Neural progenitor cell (in vitro differentiated cells): ENCODE data around the gene ADARB2. TPM values are rescaled to one million over a fixed set of nuclear protein-coding genes. Genes with fewer than 3 reads are reported as not detected.

ENCODE experiments used
- DNase-seq: peaks from one replicate; pipeline ENCODE4 v3.0.0-alpha.2; 2016; ENCODE audit warnings: low spot score
- H2AFZ ChIP-seq: fragments of 200-600 bp; sonication (generic); replicated peaks from 2 replicates; pipeline ENCODE4 v1.6.1; 2016; ENCODE audit warnings: antibody characterized with exemption
- H3F3A ChIP-seq: fragments of 200-600 bp; sonication (generic); 2 replicates; pipeline ENCODE4 v1.6.1; 2016; ENCODE audit warnings: antibody characterized with exemption, low read depth
- H3K27ac ChIP-seq: fragments of 200-600 bp; sonication (generic); 2 replicates; pipeline ENCODE4 v1.5.1; 2016; ENCODE audit warnings: mild to moderate bottlenecking
- H3K27me3 ChIP-seq: fragments of 200-600 bp; sonication (generic); 2 replicates; pipeline ENCODE4 v1.6.1; 2016; ENCODE audit warnings: mild to moderate bottlenecking, moderate library complexity
- H3K36me3 ChIP-seq: fragments of 200-600 bp; sonication (generic); 2 replicates; pipeline ENCODE4 v1.5.1; 2016
- H3K4me1 ChIP-seq: fragments of 200-600 bp; sonication (generic); 2 replicates; pipeline ENCODE4 v1.6.1; 2016; ENCODE audit warnings: mixed run types
- H3K4me2 ChIP-seq: fragments of 200-600 bp; sonication (generic); 2 replicates; pipeline ENCODE4 v1.6.1; 2016
- H3K4me3 ChIP-seq: fragments of 200-600 bp; sonication (generic); 2 replicates; pipeline ENCODE4 v1.5.1; 2016
- H3K79me2 ChIP-seq: fragments of 200-600 bp; sonication (generic); 2 replicates; pipeline ENCODE4 v1.6.1; 2016; ENCODE audit warnings: low read depth
- H3K9ac ChIP-seq: fragments of 200-600 bp; sonication (generic); 2 replicates; pipeline ENCODE4 v1.6.1; 2016
- H3K9me3 ChIP-seq: fragments of 200-600 bp; sonication (generic); 2 replicates; pipeline ENCODE4 v1.5.1; 2016; ENCODE audit warnings: low read depth
- H4K20me1 ChIP-seq: fragments of 200-600 bp; sonication (generic); 2 replicates; pipeline ENCODE4 v1.6.1; 2016; ENCODE audit warnings: low read depth
- H3K27ac Mint-ChIP-seq: 3 replicates; pipeline ENCODE4 v1.8.0; 2021; ENCODE audit warnings: mixed read lengths
- H3K27me3 Mint-ChIP-seq: 2 replicates; pipeline ENCODE4 v1.8.0; 2022; ENCODE audit warnings: low read depth, mild to moderate bottlenecking, inconsistent platforms, moderate library complexity, mixed read lengths; ENCODE audit not compliant: insufficient read depth
- H3K36me3 Mint-ChIP-seq: 3 replicates; pipeline ENCODE4 v1.8.0; 2021; ENCODE audit warnings: mixed read lengths
- H3K4me1 Mint-ChIP-seq: 3 replicates; pipeline ENCODE4 v1.8.0; 2021; ENCODE audit warnings: mixed read lengths
- H3K4me3 Mint-ChIP-seq: 3 replicates; pipeline ENCODE4 v1.8.0; 2021; ENCODE audit warnings: mild to moderate bottlenecking, moderate library complexity, mixed read lengths
- H3K9me3 Mint-ChIP-seq: 3 replicates; pipeline ENCODE4 v1.8.0; 2020; ENCODE audit warnings: mixed read lengths
- CTCF ChIP-seq: fragments of 200-600 bp; sonication (generic); IDR thresholded peaks from 2 replicates; pipeline ENCODE4 v1.5.1; 2017; ENCODE audit warnings: antibody characterized with exemption, mild to moderate bottlenecking
- EZH2 ChIP-seq: fragments of 200-600 bp; sonication (generic); IDR thresholded peaks from 2 replicates; pipeline ENCODE4 v1.6.1; 2017; ENCODE audit warnings: antibody characterized with exemption, mild to moderate bottlenecking, moderate library complexity
- EZH2phosphoT487 ChIP-seq: fragments of 200-600 bp; sonication (generic); IDR thresholded peaks from 2 replicates; pipeline ENCODE4 v1.6.1; 2017; ENCODE audit warnings: antibody characterized with exemption
- total RNA-seq: library from RNA; depleted of rRNA; stranded (reverse); fragments of >200 nt; gene quantifications from 2 replicates; pipeline ENCODE4 v1.2.3, GENCODE V29; 2015; ENCODE audit warnings: low replicate concordance

Gene ADARB2
- total RNA-seq, 1 donor from 2014 or later, result not detected

- Histone ChIP-seq H3K27me3 (no peaks in the 10 kb centered on the region), H3K4me3 (no peak overlapping the region), H3K4me1 (peaks cover 5% of the 10 kb centered on the region), H3K9ac (no peak overlapping the region), H3K27ac (no peak overlapping the region), H2AFZ (no peak overlapping the region), H4K20me1 (no peaks in the 10 kb centered on the region), H3K36me3 (no peaks in the 10 kb centered on the region), H3K4me2 (no peak overlapping the region), H3K9me3 (no peaks in the 10 kb centered on the region), H3K79me2 (no peaks in the 10 kb centered on the region), H3F3A (no peaks in the 10 kb centered on the region)
- H3K27me3 Mint-ChIP-seq, result peaks cover 5% of the 10 kb centered on the region
- DNase-seq, result no peak
- no peaks in the 10 kb centered on the region for H3K36me3 Mint-ChIP-seq
- H3K9me3 Mint-ChIP-seq, result peaks cover 7% of the 10 kb centered on the region
- no peak overlapping the region for H3K4me3 Mint-ChIP-seq
- H3K4me1 Mint-ChIP-seq, result peaks cover 27% of the 10 kb centered on the region
- TF ChIP-seq EZH2phosphoT487 (no peak), CTCF (no peak), EZH2 (no peak)
- H3K27ac Mint-ChIP-seq, result peak overlapping the region; percentile 42
These were observed 480.1 kb downstream of the ADARB2 start for GRCh38 chr10:1257274-1257673.

GRCh38 chr10:1256432-1256725, 480.9 kb downstream of the ADARB2 start:
- no peaks in the 10 kb centered on the region for H3F3A ChIP-seq
- Mint-ChIP-seq H3K27me3 (peaks cover 4% of the 10 kb centered on the region), H3K27ac (no peak overlapping the region), H3K36me3 (no peaks in the 10 kb centered on the region), H3K9me3 (peaks cover 6% of the 10 kb centered on the region), H3K4me3 (no peak overlapping the region), H3K4me1 (peaks cover 27% of the 10 kb centered on the region)
- H3K9ac ChIP-seq, result no peak overlapping the region
- H4K20me1 ChIP-seq, result no peaks in the 10 kb centered on the region
- H3K36me3 ChIP-seq, result no peaks in the 10 kb centered on the region
- TF ChIP-seq CTCF (no peak), EZH2phosphoT487 (no peak)
- H2AFZ ChIP-seq, result no peak overlapping the region
- no peak overlapping the region for H3K4me3 ChIP-seq
- no peak overlapping the region for H3K27ac ChIP-seq
- no peaks in the 10 kb centered on the region for H3K9me3 ChIP-seq
- no peaks in the 10 kb centered on the region for H3K79me2 ChIP-seq
- H3K4me2 ChIP-seq, result no peak overlapping the region
- peaks cover 5% of the 10 kb centered on the region for H3K4me1 ChIP-seq
- no peaks in the 10 kb centered on the region for H3K27me3 ChIP-seq
- no peak for DNase-seq

- H3K4me1 ChIP-seq, result peaks cover 5% of the 10 kb centered on the region
- no peaks in the 10 kb centered on the region for H3K27me3 ChIP-seq
- peaks cover 4% of the 10 kb centered on the region for H3K27me3 Mint-ChIP-seq
- H3K79me2 ChIP-seq, result no peaks in the 10 kb centered on the region
- H3K9ac ChIP-seq, result no peak overlapping the region
- TF ChIP-seq CTCF (no peak), EZH2 (no peak), EZH2phosphoT487 (no peak)
- H3K27ac Mint-ChIP-seq, result peak overlapping the region; percentile 77
- H3K4me1 Mint-ChIP-seq, result peaks cover 27% of the 10 kb centered on the region
- H3K9me3 Mint-ChIP-seq, result peaks cover 6% of the 10 kb centered on the region
- no peaks in the 10 kb centered on the region for H4K20me1 ChIP-seq
- H3K4me3 ChIP-seq, result no peak overlapping the region
- H3K4me3 Mint-ChIP-seq, result peak overlapping the region; percentile 36
- H3K4me2 ChIP-seq, result no peak overlapping the region
- no peak overlapping the region for H2AFZ ChIP-seq
- no peaks in the 10 kb centered on the region for H3K36me3 ChIP-seq
- no peaks in the 10 kb centered on the region for H3F3A ChIP-seq
- DNase-seq, result no peak
- H3K27ac ChIP-seq, result no peak overlapping the region
- no peaks in the 10 kb centered on the region for H3K9me3 ChIP-seq
- no peaks in the 10 kb centered on the region for H3K36me3 Mint-ChIP-seq
These were observed 481.5 kb downstream of the ADARB2 start for GRCh38 chr10:1255600-1256431.
